Measurements from ENCODE around the gene POU6F2.
"Not testable (repeated sequence)": the region's sequence is repeated elsewhere in the genome, so short reads cannot be mapped to it uniquely, and the experiment has no call there.

POU6F2 gene

GRCh38 chr7:39187130-39187529, 209.4 kb downstream of the POU6F2 start:
- DNase-seq (ENCODE audit: low spot score) = no peak

GRCh38 chr7:39192476-39192875, 214.8 kb downstream of the POU6F2 start:
- no peak for DNase-seq (ENCODE audit: low spot score)

GRCh38 chr7:39194388-39194787, 216.7 kb downstream of the POU6F2 start:
- not testable (repeated sequence) for DNase-seq (ENCODE audit: low spot score)

GRCh38 chr7:39195967-39196366, 218.3 kb downstream of the POU6F2 start:
- DNase-seq (ENCODE audit: low spot score) = no peak

GRCh38 chr7:39197831-39198230, 220.1 kb downstream of the POU6F2 start:
- no peak for DNase-seq (ENCODE audit: low spot score)

- DNase-seq (ENCODE audit: low spot score) = no peak
Observed at GRCh38 chr7:39198556-39198955, 220.8 kb downstream of the POU6F2 start.

GRCh38 chr7:39199006-39199405, 221.3 kb downstream of the POU6F2 start:
- DNase-seq (ENCODE audit: low spot score) = no peak

GRCh38 chr7:39199951-39200350, 222.2 kb downstream of the POU6F2 start:
- DNase-seq (ENCODE audit: low spot score) = no peak

- DNase-seq (ENCODE audit: low spot score) = no peak
Observed at GRCh38 chr7:39202041-39202440, 224.3 kb downstream of the POU6F2 start.

- DNase-seq (ENCODE audit: low spot score) = no peak
Observed at GRCh38 chr7:39210362-39210761, 232.7 kb downstream of the POU6F2 start.

- DNase-seq (ENCODE audit: low spot score) = no peak
Observed at GRCh38 chr7:39211581-39211980, 233.9 kb downstream of the POU6F2 start.

- no peak for DNase-seq (ENCODE audit: low spot score)
Observed at GRCh38 chr7:39212876-39213275, 235.2 kb downstream of the POU6F2 start.

- DNase-seq (ENCODE audit: low spot score) = no peak
Observed at GRCh38 chr7:39217783-39218182, 240.1 kb downstream of the POU6F2 start.

GRCh38 chr7:39219869-39220268, 242.2 kb downstream of the POU6F2 start:
- no peak for DNase-seq (ENCODE audit: low spot score)

GRCh38 chr7:39221901-39222300, 244.2 kb downstream of the POU6F2 start:
- DNase-seq (ENCODE audit: low spot score) = no peak

- no peak for DNase-seq (ENCODE audit: low spot score)
Observed at GRCh38 chr7:39228946-39229345, 251.2 kb downstream of the POU6F2 start.

- no peak for DNase-seq (ENCODE audit: low spot score)
Observed at GRCh38 chr7:39233851-39234529, 256.3 kb downstream of the POU6F2 start.

GRCh38 chr7:39238234-39238869, 260.6 kb downstream of the POU6F2 start:
- no peak for DNase-seq (ENCODE audit: low spot score)

GRCh38 chr7:39240864-39241263, 263.2 kb downstream of the POU6F2 start:
- no peak for DNase-seq (ENCODE audit: low spot score)

GRCh38 chr7:39247576-39247975, 269.9 kb downstream of the POU6F2 start:
- DNase-seq (ENCODE audit: low spot score) = no peak

GRCh38 chr7:39248041-39248691, 270.5 kb downstream of the POU6F2 start:
- DNase-seq (ENCODE audit: low spot score) = no peak

GRCh38 chr7:39248692-39249090, 271.0 kb downstream of the POU6F2 start:
- DNase-seq (ENCODE audit: low spot score) = no peak

- no peak for DNase-seq (ENCODE audit: low spot score)
Observed at GRCh38 chr7:39249635-39250152, 272.0 kb downstream of the POU6F2 start.
